Left forelimb (tissue), 1 donor: ENCODE data around the gene C6orf136.

Experiments
- DNase-seq: peaks from one replicate; pipeline ENCODE4 v3.0.0-alpha.2; 2018; ENCODE audit warnings: low spot score

Gene C6orf136

GRCh38 chr6:30615958-30616810 lies 30.7 kb upstream of the C6orf136 start:
- no peak for DNase-seq

GRCh38 chr6:30616811-30617564 lies 29.9 kb upstream of the C6orf136 start, which contains the start of gene PPP1R10:
Gene PPP1R10, minus strand, starts transcription at chr6:30617243. Its CDS starts 7,299 bp downstream, at chr6:30609944.
- DNase-seq = peak; percentile 98

- peak; percentile 95 for DNase-seq
These were observed 29.2 kb upstream of the C6orf136 start, which contains the start of gene MRPS18B for GRCh38 chr6:30617565-30618269. Gene MRPS18B, plus strand, starts transcription at chr6:30617840. Its CDS starts 26 bp downstream, at chr6:30617866.

- DNase-seq = no peak
These were observed 28.6 kb upstream of the C6orf136 start for GRCh38 chr6:30618270-30618797.

GRCh38 chr6:30619561-30619960 lies 27.4 kb upstream of the C6orf136 start:
- DNase-seq = no peak

- DNase-seq = no peak
These were observed 21.4 kb upstream of the C6orf136 start for GRCh38 chr6:30625511-30625910.

DNA sequence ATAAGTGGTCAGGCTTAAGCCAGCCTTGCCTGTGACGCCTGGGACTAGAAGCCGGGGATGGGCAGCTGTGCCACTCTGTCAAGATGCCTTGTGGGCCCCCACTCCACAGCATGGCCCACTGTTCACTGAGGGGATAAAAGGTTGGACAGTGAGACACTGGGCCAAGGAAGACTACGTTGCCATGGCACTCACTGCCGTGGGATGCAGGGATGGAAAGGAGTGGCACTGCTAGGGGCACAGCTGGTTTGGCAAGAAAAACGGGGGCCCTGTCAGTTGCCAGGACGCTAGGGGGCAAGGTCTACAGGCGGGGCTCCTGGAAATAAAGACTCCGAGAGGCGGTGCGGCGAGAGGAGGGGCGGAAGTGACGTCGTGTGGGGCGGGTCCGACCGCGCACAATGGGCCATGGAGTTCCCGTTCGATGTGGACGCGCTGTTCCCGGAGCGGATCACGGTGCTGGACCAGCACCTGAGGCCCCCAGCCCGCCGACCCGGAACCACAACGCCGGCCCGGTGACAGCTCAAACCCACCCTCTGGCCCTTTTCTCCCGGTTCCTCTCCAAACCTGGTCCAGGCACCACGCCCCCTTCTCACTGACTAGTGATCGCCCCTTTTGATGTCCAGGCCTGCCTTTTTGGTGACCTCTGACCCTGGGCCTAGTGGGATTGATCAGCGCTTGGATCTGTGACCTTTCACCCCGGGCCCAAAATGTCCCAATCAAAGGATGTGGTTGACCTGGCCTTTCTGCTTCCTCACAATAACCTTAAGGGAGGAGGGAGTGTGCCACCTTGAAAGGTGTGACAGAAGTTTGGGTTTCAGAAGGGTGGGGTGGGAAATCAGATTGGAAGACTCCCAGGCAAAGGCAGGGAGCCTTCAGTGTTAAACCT lies 20.2 kb upstream of the C6orf136 start, which contains the start of gene ATAT1:
TSS of gene ATAT1 (plus strand) at position 391 of the 883 bp plus-strand sequence.
- DNase-seq = peak; percentile 93

GRCh38 chr6:30635834-30636233 lies 11.1 kb upstream of the C6orf136 start:
- DNase-seq = no peak

DNA sequence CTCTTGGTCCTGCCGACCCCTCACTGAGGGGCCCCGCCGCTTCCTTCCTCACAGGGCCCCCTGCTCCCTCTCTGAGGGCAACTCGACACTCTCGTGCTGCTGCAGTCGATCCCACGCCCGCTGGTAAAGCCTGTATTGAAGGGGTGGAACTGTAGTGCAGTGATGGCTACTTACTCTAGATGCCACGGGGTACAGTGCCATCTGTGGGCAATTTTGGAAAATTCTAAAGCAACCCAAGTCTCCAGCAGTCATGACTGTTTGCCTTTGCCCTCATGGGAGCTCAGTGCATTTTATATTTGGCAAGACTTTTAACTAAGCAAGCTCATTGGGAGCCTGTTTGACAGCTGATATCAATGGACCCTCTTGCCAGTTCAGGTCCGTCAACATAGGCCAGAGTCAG lies 6.5 kb upstream of the C6orf136 start:
- DNase-seq = no peak

DNA sequence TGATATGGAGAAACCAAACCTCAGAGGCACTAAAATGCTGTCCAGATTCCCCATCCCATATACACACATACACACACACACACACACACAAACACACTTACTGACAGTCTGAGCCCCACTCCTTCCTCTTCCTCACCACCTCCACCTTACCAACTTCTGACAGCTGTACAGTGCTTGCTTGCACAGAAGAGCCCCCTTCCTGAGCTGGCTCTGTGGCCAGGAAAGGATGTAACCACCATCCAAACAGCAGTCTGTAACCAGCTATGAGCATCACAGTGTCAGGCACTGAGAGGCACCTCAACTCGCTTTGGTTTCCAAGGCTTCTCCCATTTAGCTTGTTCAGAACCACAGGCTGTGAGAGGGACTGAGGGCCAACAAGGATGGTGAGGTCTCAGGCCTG lies 5.9 kb upstream of the C6orf136 start:
- DNase-seq = no peak

DNA sequence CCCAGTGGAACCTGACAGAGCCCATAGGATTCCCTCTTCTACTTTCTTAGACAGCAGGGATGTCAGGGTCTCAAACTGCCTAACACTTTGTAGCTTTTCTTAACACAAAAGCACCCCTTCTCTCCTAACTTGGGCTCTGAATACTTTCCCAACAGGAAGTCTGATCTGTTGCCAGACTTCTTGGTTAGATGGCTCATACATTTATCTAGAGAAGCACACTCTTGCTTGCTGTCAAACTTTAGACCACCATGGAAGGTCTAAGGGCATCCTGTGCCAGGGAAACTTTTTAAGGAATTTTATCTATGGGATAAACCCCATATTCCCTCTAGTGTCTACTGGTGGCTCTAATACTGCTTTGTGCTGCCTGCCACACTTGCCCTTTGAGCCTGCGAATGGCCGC lies 3.3 kb upstream of the C6orf136 start:
- no peak for DNase-seq

DNA sequence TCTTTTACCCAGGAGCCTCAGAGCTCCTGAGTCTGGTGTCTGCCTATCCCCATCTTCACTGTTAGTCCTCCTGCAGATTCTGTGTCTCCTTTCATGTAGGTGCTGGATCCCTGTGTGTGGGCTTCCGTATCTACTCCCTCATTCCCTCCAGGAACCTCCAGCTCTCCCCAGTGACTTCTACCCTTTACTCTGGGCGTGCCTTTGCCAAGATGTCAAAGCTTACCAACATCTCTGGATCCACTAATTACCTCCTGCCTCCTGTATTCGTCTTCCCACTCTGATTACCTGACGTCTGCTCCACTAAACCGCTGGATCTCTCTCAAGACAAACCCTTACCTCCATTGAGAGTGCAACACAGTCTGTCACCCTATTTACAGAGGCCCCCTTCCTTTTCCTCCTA lies 2.2 kb upstream of the C6orf136 start:
- DNase-seq = no peak

GRCh38 chr6:30645989-30646388 lies 944 bp upstream of the C6orf136 start:
- DNase-seq = no peak

- DNase-seq = no peak
These were observed 546 bp downstream of the C6orf136 start for GRCh38 chr6:30647242-30648116.

- no peak for DNase-seq
These were observed 4.2 kb downstream of the C6orf136 start for GRCh38 chr6:30651143-30651542.

DNA sequence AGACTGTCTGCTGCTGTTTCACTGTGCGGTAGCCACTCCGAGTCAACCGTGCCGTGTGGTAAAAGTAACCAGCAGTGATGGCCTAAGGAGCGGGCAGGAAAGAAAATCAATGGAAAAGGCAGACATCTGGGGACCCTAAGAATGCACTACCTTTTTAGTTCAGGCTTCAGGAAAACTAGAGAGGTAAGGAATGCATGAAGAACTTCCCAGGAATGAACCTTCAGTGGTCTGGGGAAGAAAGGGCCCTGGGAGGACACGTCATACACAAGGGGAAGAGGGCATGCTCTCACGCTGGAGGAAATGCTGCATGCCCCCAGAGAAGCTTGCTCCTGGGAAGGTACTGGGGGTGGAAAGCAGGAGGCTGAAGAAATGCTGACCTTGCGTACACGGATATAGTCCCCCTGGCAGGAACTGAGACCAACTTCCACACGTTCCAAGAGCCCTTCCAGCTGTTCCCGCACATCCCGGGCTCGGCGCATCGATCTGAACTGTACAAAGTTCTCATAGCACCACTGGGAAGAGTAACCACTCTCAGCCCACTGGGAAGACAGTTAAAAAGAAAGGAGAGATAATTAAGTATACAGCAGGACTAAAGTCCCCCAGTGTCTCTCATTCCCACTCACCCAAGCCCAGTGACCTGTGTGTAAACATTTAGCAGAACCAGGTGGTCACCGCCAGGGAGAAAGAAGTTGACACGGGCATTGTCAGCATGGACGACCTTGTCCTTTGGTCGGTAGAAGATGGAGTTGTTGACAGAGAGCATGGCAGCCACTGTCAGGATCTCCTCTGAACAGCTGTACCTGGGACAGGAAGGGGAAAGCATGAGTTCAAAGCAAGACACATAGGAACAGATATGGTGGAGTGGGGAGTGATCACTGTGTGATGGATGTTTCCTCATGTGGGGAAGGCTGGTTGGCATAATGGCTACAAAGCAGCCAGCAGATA lies 8.1 kb downstream of the C6orf136 start:
- DNase-seq = no peak

GRCh38 chr6:30655743-30656094 lies 8.8 kb downstream of the C6orf136 start:
- DNase-seq = no peak

DNA sequence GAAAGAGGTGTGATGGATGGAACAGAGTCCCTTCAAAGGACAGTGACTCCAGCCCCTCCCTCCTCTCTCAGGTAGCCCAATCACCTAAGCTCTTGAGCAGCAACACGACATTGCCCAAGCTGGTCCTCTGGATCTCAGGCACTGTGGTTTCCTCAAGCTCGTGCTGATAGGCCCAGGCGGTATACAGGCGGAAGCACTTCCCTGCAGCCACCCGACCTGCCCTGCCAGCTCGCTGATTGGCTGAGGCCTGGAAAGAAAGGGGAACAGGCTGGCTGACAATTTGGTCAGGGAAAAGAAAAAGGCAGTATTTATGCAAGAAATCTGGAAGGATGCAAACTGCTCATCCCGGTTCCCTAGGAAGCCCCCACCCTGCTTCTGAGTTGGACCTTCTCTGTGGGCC lies 9.6 kb downstream of the C6orf136 start:
- DNase-seq = no peak

- no peak for DNase-seq
These were observed 10.5 kb downstream of the C6orf136 start for GRCh38 chr6:30657454-30657853.
